K562 (cell line): Measurements from ENCODE around the gene SAMM50. TPM values are rescaled to one million over a fixed set of nuclear protein-coding genes. Genes with fewer than 3 reads are reported as not detected.

Source experiments
- ATAC-seq: fragments of 200-7000 bp; cut with Tn5 transposase; 3 replicates; pipeline ENCODE4 v1.9.1; 2020; ENCODE audit warnings: moderate library complexity
- BruUV-seq: library from RNA; stranded (reverse); fragments of 400-500 nt; replicated peaks from 2 replicates; lab custom pipeline; 2021; lab: Mats Ljungman, UMichigan
- CTCF ChIA-PET: fragments of 300-600 bp; formaldehyde crosslinking; extraction: SDS; loops from one replicate; lab custom pipeline; 2021; ENCODE audit warnings: low intra/inter-chr PET ratio; lab: Yijun Ruan, JAX
- POLR2A ChIA-PET: fragments of 300-600, 350-650 bp; sonication (Branson Sonifier 250); formaldehyde crosslinking; extraction: SDS; loops from one replicate; lab custom pipeline; 2021; ENCODE audit warnings: antibody characterized with exemption, inconsistent platforms; lab: Yijun Ruan, JAX
- DNase-seq, 4 experiments: peaks; one replicate each; pipeline versions ENCODE4 v3.0.0 to v3.0.0-alpha.2; 2011 to 2018; ENCODE audit warnings: low spot score in 3 of 4, mixed read lengths in 3 of 4; ENCODE audit errors: extremely low read depth in 1 of 4
- FAIRE-seq: peaks from 2 replicates; lab custom pipeline; 2011; peaks lifted over from hg19 to GRCh38; lab: Jason Lieb, UNC
- H2AFZ ChIP-seq: 2 replicates; pipeline ENCODE4 v1.6.0; 2011; ENCODE audit warnings: low read depth, low read length, control low read depth, inconsistent platforms
- H3K27ac ChIP-seq: fragments of 200-600 bp; 3 replicates; pipeline ENCODE4 v1.8.0; 2011; ENCODE audit warnings: low read depth, mild to moderate bottlenecking, control low read depth, inconsistent platforms, low read length, moderate library complexity, mixed read lengths; ENCODE audit errors: extremely low read depth
- H3K27me3 ChIP-seq, 2 experiments: fragments of 300-600 bp in 1 of 2; 2 replicates in 1 of 2; 3 replicates in 1 of 2; pipeline versions ENCODE4 v1.6.0 to v1.8.0; 2011; ENCODE audit warnings: inconsistent platforms in 2 of 2, low read length in 2 of 2, mild to moderate bottlenecking in 1 of 2, mixed read lengths in 1 of 2, moderate library complexity in 1 of 2; ENCODE audit not compliant: control insufficient read depth in 2 of 2, insufficient read depth in 2 of 2
- H3K36me3 ChIP-seq: fragments of 300-600 bp; 3 replicates; pipeline ENCODE4 v1.8.0; 2011; ENCODE audit warnings: mild to moderate bottlenecking, low read length, inconsistent platforms; ENCODE audit not compliant: control insufficient read depth, insufficient read depth
- H3K4me1 ChIP-seq, 2 experiments: fragments of 200-600 bp in 1 of 2; replicated peaks in 1 of 2; 2 replicates in 1 of 2; 3 replicates in 1 of 2; pipeline versions ENCODE4 v1.5.1 to v1.8.0; 2011; ENCODE audit warnings: inconsistent platforms in 2 of 2, low read length in 2 of 2, mild to moderate bottlenecking in 1 of 2, mixed read lengths in 1 of 2, moderate library complexity in 1 of 2; ENCODE audit not compliant: control insufficient read depth in 2 of 2, insufficient read depth in 2 of 2
- H3K4me2 ChIP-seq: 2 replicates; pipeline ENCODE4 v1.6.1; 2011; ENCODE audit warnings: low read length, control low read depth, inconsistent platforms, mixed read lengths; ENCODE audit not compliant: insufficient read depth
- H3K4me3 ChIP-seq: fragments of 200-600 bp; sonication (generic), shearing (Covaris generic); 2 replicates; pipeline ENCODE4 v1.5.1; 2016; ENCODE audit warnings: control low read depth, inconsistent platforms
- H3K79me2 ChIP-seq: fragments of 200-600 bp; 3 replicates; pipeline ENCODE4 v1.8.0; 2011; ENCODE audit warnings: low read length, inconsistent platforms; ENCODE audit not compliant: control insufficient read depth, insufficient read depth
- H3K9ac ChIP-seq, 2 experiments: 2 replicates each; pipeline versions ENCODE4 v1.6.0 to v1.6.1; 2011; ENCODE audit warnings: low read depth in 2 of 2, low read length in 2 of 2, control low read depth in 1 of 2, inconsistent platforms in 1 of 2, mild to moderate bottlenecking in 1 of 2, mixed read lengths in 1 of 2; ENCODE audit not compliant: insufficient read depth in 1 of 2
- H3K9me1 ChIP-seq: one replicate; pipeline ENCODE4 v1.6.0; 2011; ENCODE audit warnings: inconsistent platforms, mild to moderate bottlenecking, low read length, moderate library complexity; ENCODE audit not compliant: control insufficient read depth, insufficient read depth
- H3K9me3 ChIP-seq: replicated peaks from 2 replicates; pipeline ENCODE4 v1.5.1; 2011; ENCODE audit warnings: low read depth, low read length, inconsistent platforms; ENCODE audit not compliant: control insufficient read depth, insufficient read depth
- H4K20me1 ChIP-seq: replicated peaks from 2 replicates; pipeline ENCODE4 v1.6.1; 2011; ENCODE audit warnings: low read length, inconsistent platforms, mixed read lengths; ENCODE audit not compliant: control insufficient read depth, insufficient read depth
- E2F3 ChIP-seq: fragments of 250-450 bp; sonication (Bioruptor Pico); IDR thresholded peaks from 2 replicates; pipeline ENCODE4 v1.4.0; 2020; ENCODE audit warnings: mild to moderate bottlenecking
- ESRRA ChIP-seq: fragments of 450-650 bp; IDR thresholded peaks from 2 replicates; pipeline ENCODE4 v1.6.1; 2014; ENCODE audit warnings: low read depth, mild to moderate bottlenecking, moderate library complexity, borderline replicate concordance
- MED1 ChIP-seq: sonication (generic); formaldehyde crosslinking; IDR thresholded peaks from 2 replicates; pipeline ENCODE4 v1.8.1; 2023; ENCODE audit warnings: missing genetic modification reagents, borderline replicate concordance
- RAD21 ChIP-seq, 2 experiments: fragments of 250-450 bp in 1 of 2; fragments of 450-650 bp in 1 of 2; sonication (Bioruptor Pico) in 1 of 2; formaldehyde crosslinking in 1 of 2; IDR thresholded peaks in 1 of 2; conservative IDR thresholded peaks in 1 of 2; 2 replicates each; pipeline versions ENCODE4 v1.4.0 to v1.8.0; 2020 to 2022; ENCODE audit warnings: mild to moderate bottlenecking in 2 of 2, moderate library complexity in 1 of 2
- TFAM ChIP-seq: fragments of 250-450 bp; sonication (Bioruptor Pico); conservative IDR thresholded peaks from 2 replicates; pipeline ENCODE4 v1.5.0; 2021; ENCODE audit warnings: mild to moderate bottlenecking, moderate library complexity
- ZNF134 ChIP-seq: fragments of 250-450 bp; sonication (Bioruptor Pico); conservative IDR thresholded peaks from 2 replicates; pipeline ENCODE4 v1.4.0; 2020
- ZNF583 ChIP-seq: fragments of 250-450 bp; sonication (Bioruptor Pico); IDR thresholded peaks from 2 replicates; pipeline ENCODE4 v1.4.0; 2020
- ZNF699 ChIP-seq: fragments of 250-450 bp; sonication (Bioruptor Pico); IDR thresholded peaks from 2 replicates; pipeline ENCODE4 v1.8.0; 2021; ENCODE audit warnings: mild to moderate bottlenecking, moderate library complexity; ENCODE audit not compliant: insufficient replicate concordance
- WGBS: fragments of 100-300 bp; shearing (Covaris generic); methylation state at CpG from one replicate; pipeline ENCODE4 v1.1.6; 2016; ENCODE audit warnings: low coverage, mixed read lengths; ENCODE audit not compliant: insufficient coverage; ENCODE audit errors: missing lambda C conversion rate; 5-methylcytosine and 5-hydroxymethylcytosine counted together
- in situ Hi-C: fragments of 300-500 bp; cut with MboI; formaldehyde crosslinking; loops from 4 replicates; pipeline ENCODE4 v1.15.0; 2018; ENCODE audit warnings: inconsistent platforms, mixed read lengths
- intact Hi-C: fragments of 100-400 bp; cut with micrococcal nuclease; formaldehyde crosslinking; loops from 2 replicates; pipeline ENCODE4 v1.14.2; 2022
- polyA plus RNA-seq, 8 experiments: library from polyadenylated mRNA; depleted of rRNA in 4 of 8; stranded (reverse) in 5 of 8; unstranded in 3 of 8; fragments of >200 nt; fragmentation: Nextera tagmentation in 2 of 8; fragmentation: Illumina TruSeq in 1 of 8; extraction: Ambion mirVana in 2 of 8; extraction: Trizol in 1 of 8; gene quantifications; 2 replicates each; pipeline versions ENCODE4 v1.2.1 to v1.2.3, GENCODE V29; 2011 to 2014; ENCODE audit warnings: inconsistent platforms in 1 of 8, missing spikeins in 1 of 8
- total RNA-seq, 7 experiments: library from RNA; depleted of rRNA in 6 of 7; stranded (reverse); fragments of >200 nt in 6 of 7; fragmentation: Illumina TruSeq in 2 of 7; extraction: Trizol in 2 of 7; gene quantifications; 2 replicates each; pipeline versions ENCODE4 v1.2.1 to v1.2.3, GENCODE V29; 2011 to 2021; ENCODE audit warnings: low replicate concordance in 1 of 7
- TF ChIP-seq, protein P1 (sequence below): fragments of 250-450 bp; sonication (Bioruptor Pico); IDR thresholded peaks from 2 replicates; pipeline ENCODE4 v1.9.0; 2021; ENCODE audit warnings: mild to moderate bottlenecking, inconsistent platforms
- TF ChIP-seq, protein P2 (sequence below), 3 experiments: IDR thresholded peaks in 2 of 3; conservative IDR thresholded peaks in 1 of 3; 2 replicates each; pipeline ENCODE4 v1.5.1; 2011 to 2012; ENCODE audit warnings: low read length in 3 of 3, mild to moderate bottlenecking in 3 of 3, control low read depth in 2 of 3, improper control_type of control experiment in 1 of 3, inconsistent platforms in 1 of 3, low read depth in 1 of 3, mixed read lengths in 1 of 3, moderate library complexity in 1 of 3; ENCODE audit not compliant: insufficient read depth in 2 of 3
- TF ChIP-seq, protein P3 (sequence below): fragments of 450-650 bp; IDR thresholded peaks from 2 replicates; pipeline ENCODE4 v1.6.1; 2014; ENCODE audit warnings: low read depth, mild to moderate bottlenecking, moderate library complexity, borderline replicate concordance

The SAMM50 gene
- total and polyA plus RNA-seq, 9 of the 15 experiments (the other 6 are each of a cell fraction or from before 2014, with no cell fraction given), result 14.6 to 49.3 (median 38.1) TPM

GRCh38 chr22:43922123-43922522 is 33.1 kb upstream of the SAMM50 start:
- no peak overlapping the region for H3K4me2 ChIP-seq
- in situ Hi-C loops, result no loop called here

More at GRCh38 chr22:43922123-43922522, 33.1 kb upstream of the SAMM50 start:
- CTCF ChIA-PET, result no interaction called here
- WGBS, result 0% methylated on average over 1 of the region's 3 CpGs
- Histone ChIP-seq H3K9me3 (no peaks in the 10 kb centered on the region), H3K79me2 (no peaks in the 10 kb centered on the region), H3K27me3 (peaks cover 0 to 16% of the 10 kb centered on the region in 2 experiments; a peak in 3 of 5 replicates), H3K4me3 (no peak overlapping the region), H3K27ac (no peak overlapping the region), H3K4me1 (peaks cover 2 to 9% of the 10 kb centered on the region in 2 experiments; a peak in 3 of 5 replicates), H2AFZ (no peak overlapping the region), H3K9me1 (no peaks in the 10 kb centered on the region), H4K20me1 (no peaks in the 10 kb centered on the region), H3K9ac (no peak overlapping the region), H3K36me3 (no peaks in the 10 kb centered on the region)
- ATAC-seq (0 out of 3 replicates have a peak, but pooled peaks have one; percentile 22), FAIRE-seq (no peak), DNase-seq (peak; percentile 16 to 21 (median 18))
- intact Hi-C loops, result no loop called here
- POLR2A ChIA-PET, result no interaction called here
- TF ChIP-seq, protein P1, sequence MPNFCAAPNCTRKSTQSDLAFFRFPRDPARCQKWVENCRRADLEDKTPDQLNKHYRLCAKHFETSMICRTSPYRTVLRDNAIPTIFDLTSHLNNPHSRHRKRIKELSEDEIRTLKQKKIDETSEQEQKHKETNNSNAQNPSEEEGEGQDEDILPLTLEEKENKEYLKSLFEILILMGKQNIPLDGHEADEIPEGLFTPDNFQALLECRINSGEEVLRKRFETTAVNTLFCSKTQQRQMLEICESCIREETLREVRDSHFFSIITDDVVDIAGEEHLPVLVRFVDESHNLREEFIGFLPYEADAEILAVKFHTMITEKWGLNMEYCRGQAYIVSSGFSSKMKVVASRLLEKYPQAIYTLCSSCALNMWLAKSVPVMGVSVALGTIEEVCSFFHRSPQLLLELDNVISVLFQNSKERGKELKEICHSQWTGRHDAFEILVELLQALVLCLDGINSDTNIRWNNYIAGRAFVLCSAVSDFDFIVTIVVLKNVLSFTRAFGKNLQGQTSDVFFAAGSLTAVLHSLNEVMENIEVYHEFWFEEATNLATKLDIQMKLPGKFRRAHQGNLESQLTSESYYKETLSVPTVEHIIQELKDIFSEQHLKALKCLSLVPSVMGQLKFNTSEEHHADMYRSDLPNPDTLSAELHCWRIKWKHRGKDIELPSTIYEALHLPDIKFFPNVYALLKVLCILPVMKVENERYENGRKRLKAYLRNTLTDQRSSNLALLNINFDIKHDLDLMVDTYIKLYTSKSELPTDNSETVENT (CRISPR knock-in tag), result no peak
- TF ChIP-seq RAD21 (CRISPR knock-in tag; conservative IDR thresholded peaks at IDR 0.05 in 1 of 2, IDR thresholded peaks at IDR 0.05 in 1 of 2), result peak in 1 of 2 experiments; percentile 23; a peak in 2 of 4 replicates
- TF ChIP-seq, protein P2, sequence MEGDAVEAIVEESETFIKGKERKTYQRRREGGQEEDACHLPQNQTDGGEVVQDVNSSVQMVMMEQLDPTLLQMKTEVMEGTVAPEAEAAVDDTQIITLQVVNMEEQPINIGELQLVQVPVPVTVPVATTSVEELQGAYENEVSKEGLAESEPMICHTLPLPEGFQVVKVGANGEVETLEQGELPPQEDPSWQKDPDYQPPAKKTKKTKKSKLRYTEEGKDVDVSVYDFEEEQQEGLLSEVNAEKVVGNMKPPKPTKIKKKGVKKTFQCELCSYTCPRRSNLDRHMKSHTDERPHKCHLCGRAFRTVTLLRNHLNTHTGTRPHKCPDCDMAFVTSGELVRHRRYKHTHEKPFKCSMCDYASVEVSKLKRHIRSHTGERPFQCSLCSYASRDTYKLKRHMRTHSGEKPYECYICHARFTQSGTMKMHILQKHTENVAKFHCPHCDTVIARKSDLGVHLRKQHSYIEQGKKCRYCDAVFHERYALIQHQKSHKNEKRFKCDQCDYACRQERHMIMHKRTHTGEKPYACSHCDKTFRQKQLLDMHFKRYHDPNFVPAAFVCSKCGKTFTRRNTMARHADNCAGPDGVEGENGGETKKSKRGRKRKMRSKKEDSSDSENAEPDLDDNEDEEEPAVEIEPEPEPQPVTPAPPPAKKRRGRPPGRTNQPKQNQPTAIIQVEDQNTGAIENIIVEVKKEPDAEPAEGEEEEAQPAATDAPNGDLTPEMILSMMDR (IDR thresholded peaks at IDR 0.05 in 2 of 3, conservative IDR thresholded peaks at IDR 0.05 in 1 of 3; ENCODE audit: insufficient read depth in 2 of 3, low read depth in 1 of 3, low read length in 3 of 3), result peak; percentile 36 to 51 (median 43); a peak in 4 of 6 replicates
- TF ChIP-seq ESRRA, result 0 out of 2 replicates have a peak, but pooled peaks have one; percentile 17
- no peak for TF ChIP-seq TFAM (CRISPR knock-in tag)
- no peak for TF ChIP-seq ZNF699 (CRISPR knock-in tag)
- TF ChIP-seq E2F3 (CRISPR knock-in tag), result no peak
- no peak for TF ChIP-seq MED1 (CRISPR knock-in tag)
- TF ChIP-seq, protein P3, sequence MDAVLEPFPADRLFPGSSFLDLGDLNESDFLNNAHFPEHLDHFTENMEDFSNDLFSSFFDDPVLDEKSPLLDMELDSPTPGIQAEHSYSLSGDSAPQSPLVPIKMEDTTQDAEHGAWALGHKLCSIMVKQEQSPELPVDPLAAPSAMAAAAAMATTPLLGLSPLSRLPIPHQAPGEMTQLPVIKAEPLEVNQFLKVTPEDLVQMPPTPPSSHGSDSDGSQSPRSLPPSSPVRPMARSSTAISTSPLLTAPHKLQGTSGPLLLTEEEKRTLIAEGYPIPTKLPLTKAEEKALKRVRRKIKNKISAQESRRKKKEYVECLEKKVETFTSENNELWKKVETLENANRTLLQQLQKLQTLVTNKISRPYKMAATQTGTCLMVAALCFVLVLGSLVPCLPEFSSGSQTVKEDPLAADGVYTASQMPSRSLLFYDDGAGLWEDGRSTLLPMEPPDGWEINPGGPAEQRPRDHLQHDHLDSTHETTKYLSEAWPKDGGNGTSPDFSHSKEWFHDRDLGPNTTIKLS, result no peak
- no peak for TF ChIP-seq ZNF583 (CRISPR knock-in tag)
- TF ChIP-seq ZNF134 (CRISPR knock-in tag), result no peak
- no TSS peak for BruUV-seq
